ENCODE data around the gene AIRE.
"Not testable (repeated sequence)": the region's sequence is repeated elsewhere in the genome, so short reads cannot be mapped to it uniquely, and the experiment has no call there.

Gene AIRE

DNA sequence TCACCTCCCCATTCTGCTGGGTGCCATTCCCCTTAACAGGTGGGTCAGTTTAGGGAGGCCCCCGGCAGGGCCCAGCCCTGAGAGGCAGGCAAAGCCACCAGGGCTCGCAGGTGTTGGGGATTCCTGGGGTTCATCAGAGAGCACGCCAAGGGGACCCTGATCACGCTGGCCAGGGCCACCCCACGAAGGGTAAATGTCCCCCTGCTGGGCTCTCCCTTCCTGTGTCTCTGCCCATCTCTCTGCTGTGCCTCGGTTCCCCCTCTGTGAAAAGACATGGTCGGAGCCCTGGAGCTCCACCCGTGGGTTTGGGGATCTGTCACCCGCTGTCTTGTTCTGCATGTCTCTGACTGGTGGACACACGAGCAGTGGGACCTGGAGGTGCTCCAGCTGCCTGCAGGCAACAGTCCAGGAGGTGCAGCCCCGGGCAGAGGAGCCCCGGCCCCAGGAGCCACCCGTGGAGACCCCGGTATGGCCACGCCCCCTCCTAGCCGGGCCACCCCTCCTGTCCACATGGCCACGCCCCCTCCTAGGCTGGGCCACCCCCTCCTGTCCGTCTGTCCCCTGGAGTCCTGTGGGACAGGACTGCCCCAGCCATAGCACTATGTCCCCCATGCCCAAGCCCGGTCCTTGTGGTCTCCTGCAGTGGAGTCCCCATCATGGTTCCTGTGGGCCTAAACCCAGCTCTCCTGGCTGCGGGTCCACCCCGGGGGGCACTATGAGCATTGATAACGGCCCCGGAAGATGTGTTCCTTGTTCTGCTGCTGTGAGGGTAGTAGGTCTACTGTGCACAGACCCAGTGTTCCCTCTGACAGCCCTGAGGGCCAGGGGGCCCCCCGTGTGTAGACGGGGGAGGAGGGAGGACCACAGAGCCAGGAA lies 6.5 kb downstream of the AIRE start:
- DNase-seq = no peak

- no peak for DNase-seq
Observed at GRCh38 chr21:44292812-44293195, 7.1 kb downstream of the AIRE start.

GRCh38 chr21:44293551-44294231 lies 8.0 kb downstream of the AIRE start:
- DNase-seq = peak; percentile 18

- no peak for DNase-seq
Observed at GRCh38 chr21:44294391-44295162, 8.9 kb downstream of the AIRE start.

- no peak for DNase-seq
Observed at GRCh38 chr21:44295163-44295573, 9.5 kb downstream of the AIRE start.

- DNase-seq = no peak
Observed at GRCh38 chr21:44295646-44296045, 10.0 kb downstream of the AIRE start.

- DNase-seq = no peak
Observed at GRCh38 chr21:44296103-44296519, 10.4 kb downstream of the AIRE start.

DNA sequence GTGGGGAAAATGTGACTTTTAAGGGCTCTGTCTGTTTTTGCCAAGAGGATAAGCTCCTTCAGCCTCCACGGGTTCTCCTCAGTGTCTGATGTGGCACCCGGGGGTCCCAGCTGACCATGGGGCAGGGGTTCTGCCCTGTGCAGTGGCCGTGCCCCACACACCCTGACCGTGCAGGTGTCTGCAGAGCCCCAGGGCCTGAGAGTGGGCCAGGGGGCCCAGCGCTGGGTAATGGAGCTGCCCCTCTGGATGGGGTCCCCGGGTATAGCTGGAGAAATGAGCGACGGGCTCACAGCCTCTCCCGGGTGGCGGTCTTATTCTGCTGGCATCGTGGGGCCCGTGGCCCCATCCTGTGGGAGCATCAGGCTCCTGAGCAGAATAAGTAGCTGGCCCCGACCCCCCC lies 11.2 kb downstream of the AIRE start:
- DNase-seq = no peak

DNA sequence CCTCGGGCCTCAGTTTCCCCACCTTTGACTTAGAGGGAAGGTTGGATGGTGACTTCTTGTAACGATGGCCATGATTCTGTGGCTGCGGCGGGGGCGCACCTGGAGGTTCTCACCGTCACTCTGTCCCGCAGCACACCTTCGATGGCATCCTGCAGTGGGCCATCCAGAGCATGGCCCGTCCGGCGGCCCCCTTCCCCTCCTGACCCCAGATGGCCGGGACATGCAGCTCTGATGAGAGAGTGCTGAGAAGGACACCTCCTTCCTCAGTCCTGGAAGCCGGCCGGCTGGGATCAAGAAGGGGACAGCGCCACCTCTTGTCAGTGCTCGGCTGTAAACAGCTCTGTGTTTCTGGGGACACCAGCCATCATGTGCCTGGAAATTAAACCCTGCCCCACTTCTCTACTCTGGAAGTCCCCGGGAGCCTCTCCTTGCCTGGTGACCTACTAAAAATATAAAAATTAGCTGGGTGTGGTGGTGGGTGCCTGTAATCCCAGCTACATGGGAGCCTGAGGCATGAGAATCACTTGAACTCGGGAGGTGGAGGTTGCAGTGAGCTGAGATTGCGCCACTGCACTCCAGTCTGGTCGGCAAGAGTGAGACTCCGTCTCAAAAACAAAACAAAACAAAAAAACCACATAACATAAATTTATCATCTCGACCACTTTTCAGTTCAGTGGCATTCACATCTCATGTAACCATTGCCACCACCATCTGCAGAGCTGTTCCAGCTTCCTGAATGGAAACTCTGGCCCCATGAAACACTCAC lies 12.0 kb downstream of the AIRE start:
- DNase-seq = peak; percentile 71

DNA sequence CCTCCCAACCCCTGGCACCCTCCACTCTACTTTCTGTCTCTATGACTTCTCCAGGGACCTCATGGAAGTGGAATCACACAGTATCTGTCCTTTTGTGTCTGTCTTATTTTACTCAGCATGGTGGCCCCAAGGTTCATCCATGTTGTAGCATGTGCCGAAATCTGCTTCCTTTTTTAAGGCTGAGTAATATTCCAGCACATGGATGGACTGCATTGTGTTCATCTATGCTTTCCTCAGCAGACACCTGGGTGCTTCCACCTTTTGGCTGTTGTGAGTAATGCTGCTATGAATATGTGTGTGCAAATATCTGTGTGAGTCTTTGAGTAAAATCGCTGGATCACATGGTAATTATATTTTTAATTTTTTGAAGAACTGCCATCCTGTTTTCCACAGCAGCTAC lies 12.6 kb downstream of the AIRE start:
- DNase-seq = no peak

DNA sequence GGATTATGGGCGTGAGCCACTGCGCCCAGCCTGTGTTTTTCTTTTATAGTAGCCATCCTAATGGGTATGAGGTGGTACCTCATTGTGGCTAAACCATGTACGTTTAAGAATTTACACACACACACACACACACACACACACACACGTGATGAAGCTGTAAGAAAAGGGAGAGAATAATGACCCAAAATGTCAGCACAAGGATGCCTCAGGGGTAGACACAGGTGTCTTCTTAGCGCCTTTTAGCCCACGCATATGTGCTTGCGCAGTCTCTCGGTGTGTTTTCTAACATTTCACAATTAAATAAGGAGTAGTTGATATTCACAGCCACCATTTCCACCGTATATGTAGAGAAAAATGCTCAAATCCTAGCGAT lies 13.4 kb downstream of the AIRE start:
- no peak for DNase-seq

DNA sequence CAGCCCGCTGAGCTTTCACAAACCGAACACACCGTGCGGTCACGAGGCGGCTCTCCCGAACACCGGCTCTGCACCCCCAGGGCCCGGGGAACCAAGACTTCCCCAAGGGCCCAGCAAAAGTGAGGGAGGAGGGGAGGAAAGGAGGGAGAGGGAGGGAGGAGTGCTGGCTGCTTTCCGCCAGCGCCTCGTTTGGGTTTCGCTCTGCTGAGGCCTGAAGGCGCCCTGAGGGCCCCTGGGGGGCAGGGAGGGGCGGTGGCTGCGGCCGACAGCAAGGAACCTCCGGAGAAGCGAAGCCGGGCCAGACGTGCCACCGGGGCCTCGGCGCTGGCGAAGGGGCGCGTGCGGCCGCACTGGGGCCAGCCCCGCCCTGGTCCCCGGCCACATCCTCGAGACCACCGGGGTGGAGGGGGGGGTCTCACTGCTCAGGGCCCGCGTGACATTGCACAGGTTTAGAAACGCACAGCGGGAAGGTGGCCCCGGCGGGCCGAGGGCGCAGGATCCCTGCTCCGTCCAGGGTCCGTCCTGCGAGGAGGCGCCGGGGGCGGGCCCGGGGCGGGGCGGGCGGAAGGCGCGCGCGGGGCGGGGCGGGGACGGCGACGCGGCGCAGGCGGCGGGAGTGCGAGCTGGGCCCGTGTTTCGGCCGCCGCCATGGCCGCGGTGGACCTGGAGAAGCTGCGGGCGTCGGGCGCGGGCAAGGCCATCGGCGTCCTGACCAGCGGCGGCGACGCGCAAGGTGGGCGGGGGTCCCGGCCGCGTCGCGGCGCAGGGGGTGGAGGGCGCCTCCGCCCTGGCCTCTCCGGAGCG lies 14.0 kb downstream of the AIRE start, which contains the start of gene PFKL:
Gene PFKL (plus strand): TSS at position 596 of the 804 bp plus-strand sequence. CDS start 53 bp downstream, at position 649.
- DNase-seq = peak; percentile 21

DNA sequence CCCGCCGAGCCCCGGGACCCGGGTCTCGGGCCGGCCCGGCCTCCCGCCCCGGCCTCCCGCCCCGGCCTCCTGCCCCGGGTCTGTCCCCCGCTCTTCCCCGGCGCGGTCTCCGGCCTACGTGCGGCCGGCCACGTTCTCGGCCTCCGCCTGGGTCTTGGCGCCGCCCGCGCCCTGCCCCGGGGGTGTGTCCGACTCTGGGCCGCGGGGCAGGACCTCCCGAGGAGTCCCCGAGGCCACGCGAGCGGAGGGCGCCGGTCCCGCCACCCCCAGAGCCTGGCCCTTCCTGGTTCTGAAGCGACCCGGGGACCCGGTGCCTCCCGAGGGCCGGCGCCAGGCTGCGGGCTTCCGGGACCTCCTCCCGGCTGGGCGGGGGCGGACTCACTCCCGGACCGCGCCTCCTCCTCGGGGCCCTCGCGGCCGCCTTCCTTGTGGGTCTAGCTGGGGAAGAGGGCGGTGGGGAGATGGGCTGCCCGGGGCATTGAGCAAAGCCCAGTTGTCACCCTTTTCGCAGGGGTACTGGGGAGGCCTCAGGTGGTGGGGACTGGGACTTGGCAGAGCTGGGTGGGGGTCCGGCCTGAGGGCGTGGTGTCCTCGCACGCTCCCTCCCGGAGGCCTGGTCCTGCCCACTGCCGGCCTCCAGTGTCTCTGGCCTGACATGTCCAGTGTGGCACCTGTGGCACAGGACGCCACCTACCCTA lies 14.7 kb downstream of the AIRE start:
- DNase-seq = peak; percentile 41

GRCh38 chr21:44301141-44301540 lies 15.5 kb downstream of the AIRE start:
- DNase-seq = no peak

GRCh38 chr21:44301961-44302406 lies 16.3 kb downstream of the AIRE start:
- DNase-seq = no peak

DNA sequence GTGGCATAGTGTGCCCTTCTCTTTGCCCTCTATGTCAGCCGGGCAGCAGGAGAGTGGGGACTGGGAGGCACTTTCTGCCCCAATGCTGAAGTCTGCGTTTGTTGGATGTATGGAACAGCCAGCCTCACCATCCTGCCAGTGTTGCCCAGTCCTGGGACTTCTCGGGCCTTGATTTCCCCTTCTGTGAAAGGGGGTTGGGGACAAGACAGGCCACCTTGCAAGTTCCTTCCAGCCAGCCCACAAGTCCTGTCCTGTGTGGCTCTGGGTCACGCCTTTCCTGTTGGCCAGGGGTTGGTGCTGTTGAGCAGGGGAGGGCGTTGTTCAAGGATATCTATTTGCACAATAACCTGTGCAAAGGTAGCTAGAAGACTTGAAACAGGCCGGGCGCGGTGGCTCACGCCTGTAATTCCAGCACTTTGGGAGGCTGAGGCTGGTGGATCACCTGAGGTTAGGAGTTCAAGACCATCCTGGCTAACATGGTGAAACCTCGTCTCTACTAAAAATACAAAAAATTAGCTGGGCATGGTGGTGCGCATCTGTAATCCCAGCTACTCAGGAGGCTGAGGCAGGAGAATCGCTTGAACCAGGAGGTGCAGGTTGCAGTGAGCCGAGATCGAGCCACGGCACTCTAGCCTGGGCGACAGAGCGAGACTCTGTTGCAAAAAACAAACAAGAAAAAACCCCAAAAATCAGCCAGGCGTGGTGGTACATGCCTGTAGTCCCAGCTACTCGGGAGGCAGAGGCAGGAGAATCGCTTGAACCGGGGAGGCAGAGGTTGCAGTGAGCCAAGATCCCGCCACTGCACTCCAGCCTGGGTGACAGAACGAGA lies 17.1 kb downstream of the AIRE start:
- DNase-seq = not testable (repeated sequence)

DNA sequence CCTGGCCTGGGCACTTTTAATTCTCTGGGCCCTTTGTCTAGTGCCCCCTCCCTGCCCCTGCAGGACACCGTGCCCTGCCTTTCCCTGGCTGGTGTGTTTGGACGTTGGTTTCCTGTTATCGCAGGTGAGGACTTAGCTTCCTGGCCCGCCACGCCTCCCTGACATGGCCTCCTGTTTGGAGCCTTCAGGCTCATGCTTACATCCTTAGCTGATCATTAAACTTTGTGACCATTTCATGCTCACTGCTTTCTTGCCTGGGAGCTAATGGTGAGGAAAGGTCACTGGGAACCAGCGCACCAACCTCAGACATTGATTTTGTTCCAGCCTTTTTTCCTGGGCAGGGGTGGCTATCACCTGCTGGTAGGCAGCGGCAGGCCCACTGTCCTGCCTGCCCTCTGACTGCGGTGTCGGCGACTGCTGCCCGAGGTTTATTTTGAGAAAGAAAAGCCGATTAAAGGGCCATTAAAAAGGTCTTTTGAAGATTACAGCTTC lies 17.9 kb downstream of the AIRE start:
- DNase-seq = no peak

DNA sequence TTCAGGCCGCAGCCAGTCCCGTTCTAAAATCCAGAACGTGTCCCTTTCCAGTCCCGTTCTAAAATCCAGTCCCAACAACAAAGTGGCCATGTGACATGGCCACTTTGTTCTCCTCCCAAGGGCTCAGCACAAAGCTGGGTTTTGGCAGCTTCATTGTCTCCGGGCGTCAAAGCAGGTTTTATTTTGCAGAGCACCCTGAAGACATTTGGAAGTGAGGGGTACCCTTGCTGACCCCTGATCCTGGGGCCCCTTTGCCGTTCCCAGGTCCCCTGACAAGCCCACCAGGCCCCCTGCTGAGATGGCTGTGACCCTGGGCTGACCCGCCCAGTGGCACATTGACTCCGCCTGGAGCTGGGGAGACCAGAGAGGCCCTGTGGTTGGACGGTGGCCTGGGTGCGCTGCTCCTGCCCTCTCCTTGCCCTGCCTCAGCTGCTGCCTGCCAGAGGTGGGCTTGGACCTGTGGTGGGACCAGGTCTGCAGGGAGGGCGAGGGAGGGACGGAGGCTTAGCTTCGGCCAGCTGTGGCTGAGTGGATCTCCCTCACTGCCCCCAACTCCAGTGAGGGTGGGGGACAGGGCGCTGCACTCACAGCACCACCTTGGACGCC lies 18.4 kb downstream of the AIRE start:
- DNase-seq = no peak

DNA sequence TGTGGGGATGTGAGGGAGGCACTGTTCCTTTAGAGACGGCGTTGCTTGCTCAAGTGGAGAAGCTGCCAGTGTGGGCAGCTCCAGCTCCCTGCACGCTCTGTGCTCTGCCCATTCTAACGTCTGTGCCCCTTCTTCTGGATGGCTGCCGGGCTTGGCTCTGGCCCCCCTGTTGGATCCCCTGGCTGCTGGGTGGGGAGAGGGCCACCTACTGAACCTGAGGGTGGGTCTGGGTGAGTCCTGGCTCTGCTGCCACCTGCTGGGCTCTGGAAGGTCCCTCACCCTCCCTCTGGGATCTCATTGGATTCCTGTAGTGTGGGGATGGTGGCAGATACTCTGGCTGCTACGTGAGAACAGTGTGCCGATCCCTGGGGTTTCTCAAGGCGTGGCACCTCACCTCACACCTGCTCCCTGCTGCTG lies 19.2 kb downstream of the AIRE start:
- DNase-seq = peak; percentile 30

Data from activated T-cell treated with anti-CD3 and anti-CD28 coated beads for 4 hours (primary cell).